H1 (cell line): ENCODE measurements around the gene FHIT. TPM values are rescaled to one million over a fixed set of nuclear protein-coding genes. Genes with fewer than 3 reads are reported as not detected.

Source experiments
- MAX ChIP-seq: IDR thresholded peaks from 2 replicates; pipeline ENCODE4 v1.6.1; 2012; ENCODE audit warnings: inconsistent platforms
- polyA plus RNA-seq, 7 experiments: library from polyadenylated mRNA; depleted of rRNA in 3 of 7; stranded (reverse) in 5 of 7; unstranded in 2 of 7; fragments of >200 nt in 5 of 7; fragments of 200-250 nt in 2 of 7; gene quantifications; 1 replicate in 5 of 7; 2 replicates in 1 of 7; 4 replicates in 1 of 7; pipeline versions ENCODE4 v1.2.1 to v1.2.3, GENCODE V29; 2011 to 2013; ENCODE audit warnings: missing spikeins in 2 of 7, mixed read lengths in 2 of 7
- total RNA-seq: library from RNA; stranded (reverse); fragmentation: NEBNext Ultra II Directional; extraction: Animal tissue kit (Norgen Biotek cat#: 25700); gene quantifications from 2 replicates; pipeline ENCODE4 v1.2.1, GENCODE V29; 2021

The FHIT gene
- total and polyA plus RNA-seq, 2 of the 8 experiments (the other 6 are each of a cell fraction or from before 2014, with no cell fraction given): 1.2 to 3.2 TPM

GRCh38 chr3:60877188-60877587 lies 374.1 kb downstream of the FHIT start (continued):
- TF ChIP-seq MAX: no peak
